ENCODE results near the gene CEP290. TPM values are rescaled to one million over a fixed set of nuclear protein-coding genes. Genes with fewer than 3 reads are reported as not detected.
"Not testable (repeated sequence)": the region's sequence is repeated elsewhere in the genome, so short reads cannot be mapped to it uniquely, and the experiment has no call there.

The CEP290 gene
- total and polyA plus RNA-seq, 2 experiments from 2014 or later: 17.3 to 25.7 TPM

GRCh38 chr12:88141425-88141773 is 489 bp downstream of the CEP290 start (continued):
- no peak for TF ChIP-seq ZNF462 (CRISPR knock-in tag; IDR thresholded peaks at IDR 0.05)
- TF ChIP-seq EZH2 (IDR thresholded peaks at IDR 0.05; ENCODE audit: low read depth, unreplicated experiment): no peak
- TF ChIP-seq EZH2phosphoT487 (IDR thresholded peaks at IDR 0.05; ENCODE audit: unreplicated experiment): no peak
- TF ChIP-seq NANOG (IDR thresholded peaks at IDR 0.05; ENCODE audit: borderline replicate concordance): no peak
- TF ChIP-seq, protein P1, sequence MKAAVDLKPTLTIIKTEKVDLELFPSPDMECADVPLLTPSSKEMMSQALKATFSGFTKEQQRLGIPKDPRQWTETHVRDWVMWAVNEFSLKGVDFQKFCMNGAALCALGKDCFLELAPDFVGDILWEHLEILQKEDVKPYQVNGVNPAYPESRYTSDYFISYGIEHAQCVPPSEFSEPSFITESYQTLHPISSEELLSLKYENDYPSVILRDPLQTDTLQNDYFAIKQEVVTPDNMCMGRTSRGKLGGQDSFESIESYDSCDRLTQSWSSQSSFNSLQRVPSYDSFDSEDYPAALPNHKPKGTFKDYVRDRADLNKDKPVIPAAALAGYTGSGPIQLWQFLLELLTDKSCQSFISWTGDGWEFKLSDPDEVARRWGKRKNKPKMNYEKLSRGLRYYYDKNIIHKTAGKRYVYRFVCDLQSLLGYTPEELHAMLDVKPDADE (IDR thresholded peaks at IDR 0.05): no peak
- no peak for TF ChIP-seq CREB1 (CRISPR knock-in tag; IDR thresholded peaks at IDR 0.05; ENCODE audit: low read depth)

DNA sequence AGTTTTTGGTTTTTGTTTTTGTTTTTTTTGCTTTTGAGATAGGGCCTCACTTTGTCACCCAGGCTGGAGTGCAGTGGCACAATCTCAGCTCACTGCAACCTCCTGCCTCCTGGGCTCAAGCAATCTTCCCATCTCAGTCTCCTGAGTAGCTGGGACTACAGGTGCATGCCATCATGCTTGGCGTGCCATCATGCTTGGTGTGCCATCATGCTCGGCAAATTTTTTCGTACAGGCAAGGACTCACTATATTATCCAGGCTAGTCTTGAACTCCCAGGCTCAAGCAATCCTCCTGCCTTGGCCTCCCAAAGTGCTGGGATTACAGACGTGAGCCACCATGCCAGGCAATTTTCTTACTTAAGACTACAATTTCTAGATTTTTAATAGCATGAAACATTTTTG is 2.2 kb downstream of the CEP290 start:
- not testable (repeated sequence) for H3K4me3 ChIP-seq; ATAC-seq; H3K27me3 ChIP-seq (ENCODE audit: insufficient read depth); H3F3A ChIP-seq (replicated peaks; ENCODE audit: low read depth); H3K36me3 ChIP-seq (ENCODE audit: insufficient read depth); H3K36me3 Mint-ChIP-seq (ENCODE audit: low read depth); DNase-seq (ENCODE audit: low spot score); H2AFZ ChIP-seq; H3K9me2 ChIP-seq (ENCODE audit: insufficient read depth); H3K27ac Mint-ChIP-seq; H3K9me3 Mint-ChIP-seq; H3K4me2 ChIP-seq; H4K20me1 ChIP-seq (replicated peaks; ENCODE audit: insufficient read depth); H3K4me3 Mint-ChIP-seq; H3K27me3 Mint-ChIP-seq (ENCODE audit: insufficient read depth, low read depth, poor library complexity); H3K27ac ChIP-seq (ENCODE audit: low read depth)
- peaks cover 19% of the 10 kb centered on the region for H3K4me1 Mint-ChIP-seq
- peaks cover 20% of the 10 kb centered on the region for H3K79me2 ChIP-seq (replicated peaks; ENCODE audit: insufficient read depth)
- H3K4me1 ChIP-seq (ENCODE audit: insufficient read depth): peaks cover 12% of the 10 kb centered on the region

- H3K4me3 ChIP-seq; H4K20me1 ChIP-seq (replicated peaks; ENCODE audit: insufficient read depth); H3K9me3 Mint-ChIP-seq; H3K4me2 ChIP-seq; H3F3A ChIP-seq (replicated peaks; ENCODE audit: low read depth); H3K36me3 Mint-ChIP-seq (ENCODE audit: low read depth); H3K27me3 Mint-ChIP-seq (ENCODE audit: insufficient read depth, low read depth, poor library complexity); H2AFZ ChIP-seq; H3K79me2 ChIP-seq (replicated peaks; ENCODE audit: insufficient read depth); H3K4me1 Mint-ChIP-seq; H3K9me2 ChIP-seq (ENCODE audit: insufficient read depth); H3K27ac ChIP-seq (ENCODE audit: low read depth); H3K4me3 Mint-ChIP-seq; H3K4me1 ChIP-seq (ENCODE audit: insufficient read depth); ATAC-seq; H3K36me3 ChIP-seq (ENCODE audit: insufficient read depth); DNase-seq (ENCODE audit: low spot score); H3K27me3 ChIP-seq (ENCODE audit: insufficient read depth): not testable (repeated sequence)
- peak overlapping the region; percentile 81; the same call in 1 of the 2 replicates for H3K27ac Mint-ChIP-seq
These were observed 8.7 kb downstream of the CEP290 start for GRCh38 chr12:88133181-88133580.

Data from GM23338 (cell line).